Prostate gland (tissue), 2 donors: ENCODE measurements around the gene CFAP45.

Experiments used
- CTCF ChIP-seq, 4 experiments: fragments of 200-600 bp in 2 of 4; fragments of 450-650 bp in 2 of 4; sonication (generic) in 2 of 4; IDR thresholded peaks; 1 replicate in 3 of 4; 2 replicates in 1 of 4; pipeline ENCODE4 v1.5.1; 2016 to 2019; ENCODE audit warnings: antibody characterized with exemption in 4 of 4, mild to moderate bottlenecking in 2 of 4, moderate library complexity in 2 of 4
- POLR2A ChIP-seq: fragments of 450-650 bp; IDR thresholded peaks from one replicate; pipeline ENCODE4 v1.6.1; 2016; ENCODE audit warnings: antibody characterized with exemption, mild to moderate bottlenecking
- POLR2AphosphoS5 ChIP-seq: sonication (generic); formaldehyde crosslinking; IDR thresholded peaks from one replicate; pipeline ENCODE4 v1.6.1; 2017; ENCODE audit warnings: antibody characterized with exemption

- no peak for TF ChIP-seq POLR2A
- TF ChIP-seq CTCF (IDR thresholded peaks at IDR 0.05) = no peak
- TF ChIP-seq POLR2AphosphoS5 = no peak
Observed at GRCh38 chr1:159918352-159919200, 18.6 kb upstream of the CFAP45 start.
